Parathyroid adenoma (tissue), 2 donors: ENCODE measurements around the gene NCAPG.
"Not testable (repeated sequence)": the region's sequence is repeated elsewhere in the genome, so short reads cannot be mapped to it uniquely, and the experiment has no call there.

Experiments used
- H2AFZ ChIP-seq: fragments of 300-600 bp; sonication (generic); one replicate; pipeline ENCODE4 v1.7.0; 2017; ENCODE audit warnings: antibody characterized with exemption, mild to moderate bottlenecking
- H3K27ac ChIP-seq: fragments of 300-600 bp; sonication (generic); one replicate; pipeline ENCODE4 v1.7.0; 2017
- H3K27me3 ChIP-seq: fragments of 300-600 bp; sonication (generic); one replicate; pipeline ENCODE4 v1.7.0; 2017; ENCODE audit warnings: low read length; ENCODE audit not compliant: control insufficient read depth, insufficient read depth
- H3K36me3 ChIP-seq: fragments of 300-600 bp; sonication (generic); one replicate; pipeline ENCODE4 v1.7.0; 2017; ENCODE audit warnings: low read length; ENCODE audit not compliant: control insufficient read depth, insufficient read depth
- H3K4me1 ChIP-seq: fragments of 300-600 bp; sonication (generic); one replicate; pipeline ENCODE4 v1.7.0; 2017; ENCODE audit warnings: control low read depth
- H3K4me2 ChIP-seq: fragments of 300-600 bp; sonication (generic); one replicate; pipeline ENCODE4 v1.7.0; 2017; ENCODE audit warnings: low read length
- H3K4me3 ChIP-seq: fragments of 300-600 bp; sonication (generic); one replicate; pipeline ENCODE4 v1.7.0; 2017; ENCODE audit warnings: low read depth, low read length
- H3K79me2 ChIP-seq: fragments of 300-600 bp; sonication (generic); one replicate; pipeline ENCODE4 v1.7.0; 2017; ENCODE audit warnings: control low read depth
- H3K9ac ChIP-seq: fragments of 300-600 bp; sonication (generic); one replicate; pipeline ENCODE4 v1.7.0; 2017; ENCODE audit warnings: mild to moderate bottlenecking
- H3K9me3 ChIP-seq: fragments of 300-600 bp; sonication (generic); one replicate; pipeline ENCODE4 v1.7.0; 2017; ENCODE audit warnings: low read length; ENCODE audit not compliant: control insufficient read depth
- TF ChIP-seq, protein P1 (sequence below): fragments of 300-600 bp; sonication (generic); IDR thresholded peaks from one replicate; pipeline ENCODE4 v1.7.0; 2017; ENCODE audit warnings: antibody characterized with exemption, mild to moderate bottlenecking
- donor health status: primary hyperparathyroidism.

The NCAPG gene

DNA sequence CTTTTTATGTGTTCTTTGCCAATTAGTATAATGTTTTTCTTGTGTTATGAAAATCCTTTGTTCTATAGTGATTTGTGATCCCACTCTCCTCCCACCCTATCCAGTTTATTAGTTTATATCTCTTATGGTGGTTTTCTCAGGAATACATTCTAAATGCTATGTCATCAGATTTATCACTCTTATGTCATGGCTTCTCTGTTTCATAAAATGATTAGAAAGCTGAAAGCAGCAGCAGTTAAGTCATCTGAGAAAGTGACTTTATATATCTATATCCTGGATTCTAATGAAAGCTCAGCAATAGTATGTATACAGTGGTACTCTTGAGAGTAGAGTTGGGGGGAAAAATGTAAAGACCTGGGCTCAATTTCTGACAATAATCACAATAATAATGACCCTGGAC lies 41.2 kb downstream of the NCAPG start:
- Histone ChIP-seq H3K79me2 (no peaks in the 10 kb centered on the region), H2AFZ (no peak overlapping the region), H3K27ac (no peak overlapping the region)

DNA sequence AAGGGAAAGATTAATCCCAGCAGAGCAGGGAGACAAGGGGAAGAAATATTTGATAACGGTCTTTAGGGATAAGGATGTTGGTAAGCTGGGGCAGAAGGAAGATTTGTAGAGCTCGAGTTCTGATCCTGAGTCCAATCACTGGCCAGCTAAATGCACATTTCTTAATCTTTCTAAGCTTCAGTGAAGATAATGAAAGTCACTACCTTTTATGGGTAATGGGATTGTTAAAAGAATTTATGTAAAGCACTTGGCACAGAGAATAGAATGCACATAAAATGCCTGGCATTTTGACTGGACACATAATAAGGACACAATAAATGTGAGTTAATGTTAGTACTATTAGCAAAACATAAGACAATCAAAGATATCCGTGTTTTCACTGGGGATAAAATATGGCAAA lies 43.3 kb downstream of the NCAPG start:
- TF ChIP-seq, protein P1, sequence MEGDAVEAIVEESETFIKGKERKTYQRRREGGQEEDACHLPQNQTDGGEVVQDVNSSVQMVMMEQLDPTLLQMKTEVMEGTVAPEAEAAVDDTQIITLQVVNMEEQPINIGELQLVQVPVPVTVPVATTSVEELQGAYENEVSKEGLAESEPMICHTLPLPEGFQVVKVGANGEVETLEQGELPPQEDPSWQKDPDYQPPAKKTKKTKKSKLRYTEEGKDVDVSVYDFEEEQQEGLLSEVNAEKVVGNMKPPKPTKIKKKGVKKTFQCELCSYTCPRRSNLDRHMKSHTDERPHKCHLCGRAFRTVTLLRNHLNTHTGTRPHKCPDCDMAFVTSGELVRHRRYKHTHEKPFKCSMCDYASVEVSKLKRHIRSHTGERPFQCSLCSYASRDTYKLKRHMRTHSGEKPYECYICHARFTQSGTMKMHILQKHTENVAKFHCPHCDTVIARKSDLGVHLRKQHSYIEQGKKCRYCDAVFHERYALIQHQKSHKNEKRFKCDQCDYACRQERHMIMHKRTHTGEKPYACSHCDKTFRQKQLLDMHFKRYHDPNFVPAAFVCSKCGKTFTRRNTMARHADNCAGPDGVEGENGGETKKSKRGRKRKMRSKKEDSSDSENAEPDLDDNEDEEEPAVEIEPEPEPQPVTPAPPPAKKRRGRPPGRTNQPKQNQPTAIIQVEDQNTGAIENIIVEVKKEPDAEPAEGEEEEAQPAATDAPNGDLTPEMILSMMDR: no peak
- H3K27me3 ChIP-seq: no peaks in the 10 kb centered on the region
- H3K79me2 ChIP-seq: no peaks in the 10 kb centered on the region
- H3K4me2 ChIP-seq: no peak overlapping the region
- no peaks in the 10 kb centered on the region for H3K9me3 ChIP-seq
- H3K36me3 ChIP-seq: no peaks in the 10 kb centered on the region
- H3K27ac ChIP-seq: no peak overlapping the region
- no peak overlapping the region for H3K4me3 ChIP-seq
- no peak overlapping the region for H2AFZ ChIP-seq
- no peak overlapping the region for H3K9ac ChIP-seq
- H3K4me1 ChIP-seq: no peaks in the 10 kb centered on the region

More for the DNA sequence above, 41.2 kb downstream of the NCAPG start:
- Histone ChIP-seq H3K9ac (no peak overlapping the region), H3K4me3 (no peak overlapping the region), H3K9me3 (no peaks in the 10 kb centered on the region), H3K27me3 (no peaks in the 10 kb centered on the region), H3K4me2 (no peak overlapping the region), H3K36me3 (no peaks in the 10 kb centered on the region), H3K4me1 (no peaks in the 10 kb centered on the region)
- TF ChIP-seq, protein P1: no peak

DNA sequence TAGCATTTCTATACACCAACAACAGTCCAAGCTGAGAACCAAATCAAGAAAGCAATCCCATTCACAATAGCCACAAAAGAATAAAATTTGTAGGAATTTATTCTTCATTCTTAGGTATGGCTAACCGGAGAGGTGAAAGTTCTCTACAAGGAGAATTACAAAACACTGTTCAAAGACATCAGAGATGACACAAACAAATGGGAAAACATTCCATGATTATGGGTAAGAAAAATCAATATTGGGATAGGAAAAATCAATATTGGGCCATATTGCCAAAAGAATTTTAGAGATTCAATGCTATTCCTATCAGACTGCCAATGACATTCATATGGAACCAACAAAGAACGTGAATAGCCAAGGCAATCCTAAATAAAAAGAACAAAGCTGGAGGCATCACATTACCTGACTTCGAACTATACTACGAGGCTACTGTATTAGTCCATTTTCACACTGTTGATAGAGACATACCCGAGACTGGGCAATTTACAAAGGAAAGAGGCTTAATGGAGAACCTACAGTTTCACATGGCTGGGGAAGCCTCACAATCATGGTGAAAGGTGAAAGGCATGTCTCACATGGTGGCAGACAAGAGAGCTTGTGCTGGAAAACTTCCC lies 49.1 kb downstream of the NCAPG start:
- TF ChIP-seq, protein P1: no peak
- Histone ChIP-seq H3K27ac (no peak overlapping the region), H2AFZ (no peak overlapping the region), H3K9ac (no peak overlapping the region), H3K4me3 (no peak overlapping the region), H3K27me3 (no peaks in the 10 kb centered on the region), H3K36me3 (no peaks in the 10 kb centered on the region), H3K4me1 (no peaks in the 10 kb centered on the region), H3K79me2 (no peaks in the 10 kb centered on the region), H3K4me2 (no peak overlapping the region), H3K9me3 (no peaks in the 10 kb centered on the region)

DNA sequence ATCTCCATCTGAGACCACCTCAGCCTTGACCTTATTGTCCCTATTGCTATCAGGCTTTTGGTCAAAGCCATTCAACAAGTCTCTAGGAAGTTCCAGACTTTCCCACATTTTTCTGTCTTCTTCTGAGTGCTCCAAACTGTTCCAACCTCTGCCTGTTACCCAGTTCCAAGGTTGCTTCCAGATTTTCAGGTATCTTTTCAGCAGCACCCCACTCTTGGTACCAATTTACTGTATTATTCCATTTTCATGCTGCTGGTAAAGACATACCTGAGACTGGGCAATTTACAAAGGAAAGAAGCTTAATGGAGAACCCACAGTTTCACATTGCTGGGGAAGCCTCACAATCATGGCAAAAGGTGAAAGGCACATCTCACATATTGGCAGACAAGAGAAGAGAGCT lies 51.1 kb downstream of the NCAPG start:
- not testable (repeated sequence) for H2AFZ ChIP-seq, H3K4me2 ChIP-seq, H3K79me2 ChIP-seq, H3K4me1 ChIP-seq, H3K27me3 ChIP-seq, H3K27ac ChIP-seq, H3K9ac ChIP-seq, H3K9me3 ChIP-seq, H3K36me3 ChIP-seq, H3K4me3 ChIP-seq

DNA sequence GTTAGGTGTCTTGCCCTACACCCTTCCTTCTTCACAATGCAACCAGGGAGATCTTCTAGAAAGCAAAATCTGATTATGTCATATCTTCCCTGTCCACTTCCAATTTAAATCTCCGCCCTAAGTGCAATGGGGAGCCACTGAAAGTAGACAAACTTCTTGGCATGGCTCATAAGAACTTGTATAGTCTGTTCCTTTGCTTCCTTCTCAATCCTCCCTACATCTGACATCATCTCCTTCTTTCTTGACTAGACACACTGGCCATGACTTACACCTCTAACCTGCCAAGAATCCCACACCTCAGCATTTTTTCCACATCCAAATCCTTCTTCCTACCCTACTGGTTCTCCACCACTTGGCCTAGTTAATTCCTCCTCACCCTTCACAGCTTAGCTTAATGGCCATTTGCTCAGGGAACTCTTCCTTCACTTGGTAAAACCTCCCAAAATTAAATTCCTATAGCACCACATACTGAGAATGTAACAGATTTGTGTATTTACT lies 55.1 kb downstream of the NCAPG start:
- Histone ChIP-seq H3K4me1 (no peaks in the 10 kb centered on the region), H3K27ac (no peak overlapping the region), H3K36me3 (no peaks in the 10 kb centered on the region), H3K4me3 (no peak overlapping the region), H3K4me2 (no peak overlapping the region), H3K27me3 (no peaks in the 10 kb centered on the region), H3K9ac (no peak overlapping the region), H3K9me3 (no peaks in the 10 kb centered on the region), H3K79me2 (no peaks in the 10 kb centered on the region), H2AFZ (no peak overlapping the region)
- TF ChIP-seq, protein P1: no peak
